ENCODE data around the gene FMO2. TPM values are rescaled to one million over a fixed set of nuclear protein-coding genes. Genes with fewer than 3 reads are reported as not detected.

The FMO2 gene
- polyA plus RNA-seq, 1 donor (not counting 4 experiments of a cell fraction or from before 2014, with no cell fraction given), result 0.05 TPM

- no peaks in the 10 kb centered on the region for H3K9me1 ChIP-seq (ENCODE audit: control insufficient read depth, extremely low read depth, insufficient read depth, low read length)
- no peak overlapping the region for H3K4me3 ChIP-seq (ENCODE audit: control insufficient read depth in 2 of 3, extremely low read depth in 1 of 3, insufficient read depth in 2 of 3, low read depth in 1 of 3, low read length in 3 of 3)
- no peak for TF ChIP-seq EZH2 (IDR thresholded peaks at IDR 0.05; ENCODE audit: low read length)
- TF ChIP-seq CTCF (optimal IDR thresholded peaks at IDR 0.05 in 1 of 3, IDR thresholded peaks at IDR 0.05 in 1 of 3, conservative IDR thresholded peaks at IDR 0.05 in 1 of 3; ENCODE audit: extremely low read depth in 1 of 3, insufficient read depth in 2 of 3, low read length in 3 of 3), result peak in 1 of 3 experiments; percentile 14
- H3K9ac ChIP-seq (ENCODE audit: control insufficient read depth, extremely low read depth, insufficient read depth, low read length), result no peak overlapping the region
- DNase-seq (ENCODE audit: low read depth, low spot score) (no peak), FAIRE-seq (no peak)
- H3K27me3 ChIP-seq (ENCODE audit: control insufficient read depth, extremely low read depth, insufficient read depth, low read length), result no peaks in the 10 kb centered on the region
- no peaks in the 10 kb centered on the region for H3K36me3 ChIP-seq (ENCODE audit: control insufficient read depth in 2 of 2, extremely low read depth in 1 of 2, insufficient read depth in 2 of 2, low read length in 2 of 2)
- H4K20me1 ChIP-seq (ENCODE audit: control insufficient read depth, extremely low read depth, insufficient read depth, low read length), result no peaks in the 10 kb centered on the region
- no peak overlapping the region for H2AFZ ChIP-seq (ENCODE audit: control insufficient read depth, low read length)
- H3K9me3 ChIP-seq (ENCODE audit: control insufficient read depth, low read depth, low read length), result no peaks in the 10 kb centered on the region
- no peak overlapping the region for H3K27ac ChIP-seq (ENCODE audit: control insufficient read depth, insufficient read depth, low read length)
- dilution Hi-C loops (cut with MboI; ENCODE audit: extremely low pct_ligation_motif_present, low sequenced_read_pairs), result no loop called here
- H3K4me1 ChIP-seq (ENCODE audit: control insufficient read depth, extremely low read depth, insufficient read depth, low read length), result no peaks in the 10 kb centered on the region
- no peak overlapping the region for H3K4me2 ChIP-seq (ENCODE audit: control insufficient read depth, extremely low read depth, insufficient read depth, low read depth, low read length)
- H3K79me2 ChIP-seq (ENCODE audit: control insufficient read depth, insufficient read depth, low read length), result no peaks in the 10 kb centered on the region
Observed at GRCh38 chr1:171141688-171142415, 43.2 kb upstream of the FMO2 start.

- H3K4me3 ChIP-seq (ENCODE audit: control insufficient read depth in 2 of 3, extremely low read depth in 1 of 3, insufficient read depth in 2 of 3, low read depth in 1 of 3, low read length in 3 of 3), result no peak overlapping the region
- H2AFZ ChIP-seq (ENCODE audit: control insufficient read depth, low read length), result no peak overlapping the region
- H4K20me1 ChIP-seq (ENCODE audit: control insufficient read depth, extremely low read depth, insufficient read depth, low read length), result no peaks in the 10 kb centered on the region
- no peak overlapping the region for H3K27ac ChIP-seq (ENCODE audit: control insufficient read depth, insufficient read depth, low read length)
- H3K4me1 ChIP-seq (ENCODE audit: control insufficient read depth, extremely low read depth, insufficient read depth, low read length), result no peaks in the 10 kb centered on the region
- no peaks in the 10 kb centered on the region for H3K27me3 ChIP-seq (ENCODE audit: control insufficient read depth, extremely low read depth, insufficient read depth, low read length)
- FAIRE-seq, result no peak
- no peak overlapping the region for H3K9ac ChIP-seq (ENCODE audit: control insufficient read depth, extremely low read depth, insufficient read depth, low read length)
- H3K36me3 ChIP-seq (ENCODE audit: control insufficient read depth in 2 of 2, extremely low read depth in 1 of 2, insufficient read depth in 2 of 2, low read length in 2 of 2), result no peaks in the 10 kb centered on the region
- no peaks in the 10 kb centered on the region for H3K9me3 ChIP-seq (ENCODE audit: control insufficient read depth, low read depth, low read length)
- no peak for DNase-seq (ENCODE audit: low read depth, low spot score)
- no peak for TF ChIP-seq CTCF (optimal IDR thresholded peaks at IDR 0.05 in 1 of 3, IDR thresholded peaks at IDR 0.05 in 1 of 3, conservative IDR thresholded peaks at IDR 0.05 in 1 of 3; ENCODE audit: extremely low read depth in 1 of 3, insufficient read depth in 2 of 3, low read length in 3 of 3)
- TF ChIP-seq EZH2 (IDR thresholded peaks at IDR 0.05; ENCODE audit: low read length), result no peak
- dilution Hi-C loops (cut with MboI; ENCODE audit: extremely low pct_ligation_motif_present, low sequenced_read_pairs), result no loop called here
- no peak overlapping the region for H3K4me2 ChIP-seq (ENCODE audit: control insufficient read depth, extremely low read depth, insufficient read depth, low read depth, low read length)
- no peaks in the 10 kb centered on the region for H3K9me1 ChIP-seq (ENCODE audit: control insufficient read depth, extremely low read depth, insufficient read depth, low read length)
- no peaks in the 10 kb centered on the region for H3K79me2 ChIP-seq (ENCODE audit: control insufficient read depth, insufficient read depth, low read length)
Observed at GRCh38 chr1:171142416-171143385, 42.4 kb upstream of the FMO2 start.
